Right cardiac atrium (tissue), 5 donors: ENCODE results near the gene PHAX. TPM values are rescaled to one million over a fixed set of nuclear protein-coding genes. Genes with fewer than 3 reads are reported as not detected.
A peak's percentile ranks its signal among the peaks of the same experiment; 100 is the strongest.
"Not testable (repeated sequence)": the region's sequence is repeated elsewhere in the genome, so short reads cannot be mapped to it uniquely, and the experiment has no call there.

Experiments used
- ATAC-seq, 2 donors: fragments of 200-7000 bp; cut with Tn5 transposase; one replicate each; pipeline versions ENCODE4 v1.8.0 to v1.9.1; 2020; ENCODE audit warnings: moderate library complexity in 2 of 2, mild to moderate bottlenecking in 1 of 2
- DNase-seq, 3 donors: peaks; one replicate each; pipeline ENCODE4 v3.0.0-alpha.2; 2020
- H3K27ac ChIP-seq: one replicate; pipeline ENCODE4 v1.5.1; 2013; ENCODE audit warnings: mild to moderate bottlenecking, low read length, control low read depth, moderate library complexity
- H3K27me3 ChIP-seq: one replicate; pipeline ENCODE4 v1.6.1; 2013; ENCODE audit not compliant: control insufficient read depth, insufficient read depth
- H3K4me1 ChIP-seq: one replicate; pipeline ENCODE4 v1.6.1; 2013; ENCODE audit warnings: low read length; ENCODE audit not compliant: control insufficient read depth, insufficient read depth
- H3K4me3 ChIP-seq: one replicate; pipeline ENCODE4 v1.5.1; 2013; ENCODE audit warnings: low read length, control low read depth
- H3K9me3 ChIP-seq: one replicate; pipeline ENCODE4 v1.6.1; 2013; ENCODE audit warnings: low read length; ENCODE audit not compliant: control insufficient read depth
- WGBS: extraction: QIAGEN DNeasy Blood & Tissue Kit; methylation state at CpG from one replicate; pipeline ENCODE4 v1.1.7; 2013; 5-methylcytosine and 5-hydroxymethylcytosine counted together
- intact Hi-C, 4 donors: fragments of 100-400 bp; cut with DNase I; formaldehyde crosslinking; loops; one replicate each; pipeline versions ENCODE4 v1.11.0 to v1.14.0; 2022 to 2023
- polyA plus RNA-seq: library from polyadenylated mRNA; stranded (reverse); fragments of 200-250 nt; gene quantifications from one replicate; pipeline ENCODE4 v1.2.3, GENCODE V29; 2013
- total RNA-seq, 4 donors: library from RNA; stranded (reverse); fragmentation: NEBNext Ultra II Directional; extraction: Animal tissue kit (Norgen Biotek cat#: 25700); gene quantifications; one replicate each; pipeline ENCODE4 v1.2.1, GENCODE V29; 2021
- donor health status: healthy with polysubstance abuse.
- donor health status: DM: no; HTN: yes; CAD: no.
- donor health status: DM: no; HTN: no; CAD: no.
- donor health status: DM: no; HTN: yes; CAD: no; lungs with severe emphysema.
- donor health status: DM: yes; HTN: yes; CAD: no.

PHAX gene
- total and polyA plus RNA-seq, 5 donors: 23.8 to 34.3 (median 33.7) TPM

DNA sequence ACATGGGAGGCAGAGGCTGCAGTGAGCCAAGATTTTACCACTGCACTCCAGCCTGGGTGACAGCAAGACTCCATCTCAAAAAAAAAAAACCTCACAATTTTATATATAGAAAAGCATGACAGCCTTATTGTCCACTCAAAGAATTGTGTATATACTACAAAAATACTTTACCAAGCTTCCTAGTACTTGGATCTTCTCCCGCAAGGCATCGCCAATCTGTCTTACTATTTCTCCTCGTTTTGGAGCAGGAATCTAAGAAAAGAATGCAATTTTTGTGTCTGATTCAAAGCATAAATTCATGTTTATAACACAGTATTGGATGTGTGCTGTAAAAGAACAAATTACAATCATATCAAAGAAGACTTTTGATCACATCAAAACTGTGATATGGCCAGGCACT, 17.0 kb upstream of the PHAX start:
- no peaks in the 10 kb centered on the region for H3K9me3 ChIP-seq
- no peak overlapping the region for H3K27ac ChIP-seq
- no peak overlapping the region for H3K4me3 ChIP-seq
- DNase-seq: no peak
- intact Hi-C loops: no loop called here
- H3K4me1 ChIP-seq: peaks cover 3% of the 10 kb centered on the region
- no peaks in the 10 kb centered on the region for H3K27me3 ChIP-seq
- 86% methylated on average over 3 of the region's 3 CpGs for WGBS
- ATAC-seq: no peak

DNA sequence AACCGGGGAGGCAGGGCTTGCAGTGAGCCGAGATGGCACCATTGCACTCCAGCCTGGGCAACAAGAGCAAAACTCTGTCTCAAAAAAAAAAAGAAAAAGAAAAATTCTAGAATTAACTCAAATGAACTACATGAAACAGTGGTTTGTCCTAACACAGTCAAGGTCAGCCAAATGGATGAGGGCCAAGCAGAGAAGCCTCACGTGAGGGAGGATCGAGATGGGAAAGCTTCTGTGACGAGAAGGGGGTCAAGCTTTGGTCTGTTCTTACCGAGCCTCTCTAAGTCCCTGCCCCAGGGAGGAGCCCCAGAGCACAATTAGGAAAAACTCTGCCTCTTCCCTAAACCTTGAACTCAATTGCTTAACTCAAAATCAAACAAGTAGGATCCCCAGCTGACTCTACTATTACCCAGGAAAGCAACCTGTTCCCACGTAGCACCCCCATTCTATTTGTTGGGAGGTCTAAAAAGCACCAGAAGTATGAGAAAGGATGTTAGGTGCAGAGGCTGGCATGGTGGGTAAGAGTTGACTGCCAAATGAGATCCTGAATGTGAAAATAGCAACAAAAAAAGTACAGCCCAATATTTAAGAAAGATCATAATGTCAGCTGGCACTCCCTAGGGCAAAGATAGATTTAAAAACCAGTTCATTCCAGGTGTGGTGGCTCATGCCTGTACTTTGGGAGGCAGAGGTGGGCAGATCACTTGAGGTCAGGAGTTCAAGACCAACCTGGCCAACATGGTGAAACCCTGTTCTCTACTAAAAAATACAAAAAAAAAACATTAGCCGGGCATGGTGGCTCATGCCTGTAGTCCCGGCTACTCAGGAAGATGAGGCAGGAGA, 13.0 kb upstream of the PHAX start:
- intact Hi-C loops: no loop called here
- H3K27ac ChIP-seq: no peak overlapping the region
- H3K4me1 ChIP-seq: peaks cover 3% of the 10 kb centered on the region
- WGBS: 70% methylated on average over 9 of the region's 9 CpGs
- no peak for DNase-seq
- ATAC-seq: no peak
- no peak overlapping the region for H3K4me3 ChIP-seq
- H3K9me3 ChIP-seq: no peaks in the 10 kb centered on the region
- no peaks in the 10 kb centered on the region for H3K27me3 ChIP-seq

DNA sequence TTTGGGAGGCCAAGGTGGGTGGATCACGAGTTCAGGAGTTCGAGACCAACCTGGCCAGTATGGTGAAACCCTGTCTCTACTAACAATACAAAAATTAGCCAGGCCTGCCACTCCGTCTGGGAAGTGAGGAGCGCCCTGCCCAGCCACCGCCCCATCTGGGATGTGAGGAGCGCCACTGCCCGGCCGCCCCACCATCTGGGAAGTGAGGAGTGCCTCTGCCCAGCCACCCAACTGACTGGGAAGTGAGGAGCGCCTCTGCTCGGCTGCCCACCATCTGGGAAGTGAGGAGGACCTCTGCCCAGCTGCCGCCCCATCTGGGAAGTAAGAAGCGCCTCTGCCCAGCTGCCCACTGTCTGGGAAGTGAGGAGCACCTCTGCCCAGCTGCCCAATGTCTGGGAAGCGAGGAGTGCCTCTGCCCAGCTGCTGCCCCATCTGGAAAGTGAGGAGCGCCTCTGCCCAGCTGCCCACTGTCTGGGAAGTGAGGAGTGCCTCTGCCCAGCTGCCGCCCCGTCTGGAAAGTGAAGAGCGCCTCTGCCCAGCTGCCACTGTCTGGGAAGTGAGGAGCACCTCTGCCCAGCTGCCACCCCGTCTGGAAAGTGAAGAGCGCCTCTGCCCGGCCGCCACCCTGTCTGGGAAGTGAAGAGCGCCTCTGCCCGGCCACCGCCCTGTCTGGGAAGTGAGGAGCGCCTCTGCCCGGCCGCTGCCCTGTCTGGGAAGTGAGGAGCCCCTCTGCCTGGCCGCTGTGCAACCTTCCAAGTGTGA, 11.0 kb upstream of the PHAX start:
- Histone ChIP-seq H3K27me3 (no peaks in the 10 kb centered on the region), H3K4me3 (no peak overlapping the region), H3K4me1 (peaks cover 3% of the 10 kb centered on the region), H3K27ac (no peak overlapping the region), H3K9me3 (no peaks in the 10 kb centered on the region)
- intact Hi-C loops: loop anchor here in 1 of 4 donors (10.0 kb wide), 1 partner anchor 235 kb away; no protein-coding TSS in a partner anchor
- peak in 1 of 3 donors; percentile 46 for DNase-seq
- WGBS: 97% methylated on average over 28 of the region's 28 CpGs
- ATAC-seq: no peak

DNA sequence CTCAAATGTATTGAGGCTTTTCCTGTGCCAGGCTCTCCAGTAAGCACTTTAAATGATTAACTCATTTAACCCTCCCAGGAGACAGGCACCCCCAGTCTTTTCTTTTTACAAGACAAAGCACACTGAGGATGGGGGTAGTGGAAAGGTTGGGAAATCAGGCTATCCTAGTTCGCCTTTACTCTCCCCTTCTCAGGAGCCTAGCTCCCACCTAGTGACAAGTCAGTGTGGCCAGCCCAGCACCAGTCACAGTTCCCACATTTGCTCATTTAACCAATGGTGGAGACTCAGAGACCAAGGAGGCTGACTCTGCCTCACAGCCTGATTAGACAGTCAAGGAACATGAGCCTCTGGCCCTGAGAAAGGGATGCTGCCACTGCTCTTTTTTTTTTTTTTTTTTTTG, 9.2 kb upstream of the PHAX start:
- H3K4me1 ChIP-seq: peaks cover 3% of the 10 kb centered on the region
- DNase-seq: no peak
- H3K27ac ChIP-seq: no peak overlapping the region
- ATAC-seq: no peak
- WGBS: 95% methylated on average over 1 of the region's 1 CpG
- no peak overlapping the region for H3K4me3 ChIP-seq
- intact Hi-C loops: loop anchor here in 1 of 4 donors (10.0 kb wide), 1 partner anchor 237 kb away; no protein-coding TSS in a partner anchor
- H3K9me3 ChIP-seq: no peaks in the 10 kb centered on the region
- H3K27me3 ChIP-seq: no peaks in the 10 kb centered on the region

DNA sequence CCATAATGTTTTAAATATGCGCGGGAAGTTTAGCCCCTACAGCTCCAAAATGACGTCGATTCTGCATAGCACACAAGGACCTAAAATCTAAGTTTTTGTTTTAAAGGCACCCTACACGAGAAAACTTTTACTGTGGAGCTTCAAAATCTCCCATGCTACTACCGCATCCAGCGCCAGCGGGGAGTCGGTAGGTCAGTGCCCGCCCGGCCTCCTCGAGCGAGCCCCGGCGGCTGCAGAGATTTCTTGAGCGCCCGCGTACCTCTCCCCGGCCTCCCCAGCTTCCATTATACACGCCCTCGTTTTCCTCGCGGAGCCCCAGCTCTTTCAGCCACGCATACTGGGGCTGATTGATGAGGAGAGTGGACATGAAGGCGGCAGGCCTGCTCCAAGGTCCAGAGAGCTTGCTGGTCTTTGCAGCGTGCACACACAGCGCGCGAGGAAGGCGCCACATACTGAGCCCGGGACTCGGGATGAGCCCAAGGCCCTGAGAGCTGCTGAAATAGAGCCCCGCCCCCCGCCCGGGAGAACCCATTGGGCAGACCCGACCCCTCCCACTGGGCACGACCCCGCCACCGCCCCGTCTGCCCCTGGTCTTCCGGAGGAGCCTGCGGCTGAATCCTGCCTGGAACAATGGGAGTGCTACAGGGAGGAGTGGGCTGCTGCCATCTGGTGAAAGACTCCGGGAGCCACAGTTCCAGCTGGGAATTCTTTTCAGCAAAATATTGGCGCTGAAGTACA, 5.8 kb upstream of the PHAX start, which contains the start of gene ALDH7A1:
ALDH7A1 (minus strand) TSS at position 472 of the 738 bp plus-strand sequence; CDS start at position 451, 21 bp downstream.
- Histone ChIP-seq H3K27me3 (no peaks in the 10 kb centered on the region), H3K9me3 (no peaks in the 10 kb centered on the region), H3K27ac (peak within 1 kb of the TSS; percentile 98), H3K4me3 (peak within 1 kb of the TSS; percentile 98), H3K4me1 (no peaks in the 10 kb centered on the region)
- DNase-seq (peak; percentile 93 to 97 (median 97)), ATAC-seq (peak; percentile 99)
- intact Hi-C loops: loop anchor here in 3 of 4 donors (5.0 to 10.0 kb wide), 3 partner anchors 240 to 258 kb away; no protein-coding TSS in a partner anchor
- WGBS: under 1% methylated on average over 44 of the region's 44 CpGs

DNA sequence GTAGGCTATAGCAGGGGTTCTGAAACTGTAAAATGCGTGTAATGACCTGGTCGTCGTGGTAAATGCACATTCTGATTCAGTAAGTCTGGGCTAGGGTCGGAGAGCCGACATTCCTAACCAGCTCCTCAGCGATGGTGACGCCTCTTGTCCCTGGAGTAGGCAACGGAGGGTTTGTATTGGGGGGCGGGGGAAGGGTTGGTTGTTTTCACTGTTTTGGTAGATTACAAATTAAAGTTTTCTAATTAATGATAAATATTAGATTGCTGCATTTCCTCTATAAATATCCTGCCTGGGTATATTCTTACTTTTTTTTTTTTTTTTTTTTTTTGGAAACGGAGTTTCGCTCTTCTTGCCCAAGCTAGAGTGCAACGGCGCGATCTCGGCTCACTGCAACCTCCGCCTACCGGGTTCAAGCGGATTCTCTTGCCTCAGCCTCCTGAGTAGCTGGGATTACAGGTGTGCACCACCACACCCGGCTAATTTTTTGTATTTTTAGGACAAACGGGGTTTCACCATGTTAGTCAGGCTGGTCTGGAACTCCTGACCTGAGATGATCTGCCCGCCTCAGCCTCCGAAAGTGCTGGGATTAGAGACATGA, 5.2 kb upstream of the PHAX start:
- H3K27me3 ChIP-seq: no peaks in the 10 kb centered on the region
- peak overlapping the region; percentile 78 for H3K27ac ChIP-seq
- 59% methylated on average over 22 of the region's 22 CpGs for WGBS
- no peaks in the 10 kb centered on the region for H3K9me3 ChIP-seq
- intact Hi-C loops: loop anchor here in 3 of 4 donors (5.0 to 10.0 kb wide), 3 partner anchors 241 to 258 kb away; no protein-coding TSS in a partner anchor
- no peak for ATAC-seq
- no peaks in the 10 kb centered on the region for H3K4me1 ChIP-seq
- peak overlapping the region; percentile 98 for H3K4me3 ChIP-seq
- DNase-seq: peak in 1 of 3 donors; percentile 58

DNA sequence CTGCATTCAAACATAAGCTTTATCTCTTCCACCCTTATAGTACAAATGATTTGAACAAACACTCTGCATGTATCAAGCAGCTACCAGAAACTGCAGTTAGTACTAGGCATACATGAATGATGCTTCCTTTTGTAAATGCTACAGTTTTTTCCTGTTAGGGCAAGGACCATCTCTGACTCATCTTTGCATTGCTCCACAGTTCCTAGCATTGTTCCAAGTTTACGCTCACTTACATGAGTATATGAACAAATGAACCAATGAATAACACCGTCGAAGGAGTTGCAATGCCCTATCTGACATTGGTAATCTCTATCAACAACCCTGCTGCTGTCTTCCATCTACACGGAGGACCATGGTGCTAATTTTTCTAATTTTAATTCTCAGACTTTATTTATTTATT, 3.6 kb upstream of the PHAX start:
- 80% methylated on average over 4 of the region's 4 CpGs for WGBS
- intact Hi-C loops: loop anchor here in 3 of 4 donors (5.0 to 10.0 kb wide), 3 partner anchors 242 to 260 kb away; no protein-coding TSS in a partner anchor
- Histone ChIP-seq H3K9me3 (no peaks in the 10 kb centered on the region), H3K4me1 (no peaks in the 10 kb centered on the region), H3K4me3 (no peak overlapping the region), H3K27ac (no peak overlapping the region), H3K27me3 (no peaks in the 10 kb centered on the region)
- no peak for DNase-seq
- ATAC-seq: no peak

DNA sequence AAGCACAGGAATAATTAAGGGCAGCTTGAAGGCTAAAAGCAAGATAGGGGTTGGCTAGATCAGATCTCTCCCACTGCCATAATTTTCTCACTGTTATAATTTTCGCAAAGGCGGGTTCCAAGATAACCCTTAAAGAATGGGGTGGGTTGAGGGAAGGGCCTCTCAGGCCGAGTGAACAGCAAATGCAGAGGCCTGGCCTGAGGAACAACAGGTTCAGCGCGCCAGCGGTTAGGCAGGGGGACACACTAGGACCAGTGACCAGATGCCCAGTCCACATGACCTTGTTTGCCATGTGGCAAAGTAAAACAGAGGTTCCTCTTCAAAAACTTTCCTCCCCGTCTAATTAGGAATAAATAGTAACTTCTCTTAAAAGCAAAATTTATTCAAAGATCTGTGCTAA, 1.2 kb upstream of the PHAX start:
- H3K4me3 ChIP-seq: no peak overlapping the region
- H3K27ac ChIP-seq: no peak overlapping the region
- ATAC-seq: no peak
- no peaks in the 10 kb centered on the region for H3K4me1 ChIP-seq
- H3K9me3 ChIP-seq: no peaks in the 10 kb centered on the region
- WGBS: 93% methylated on average over 7 of the region's 7 CpGs
- DNase-seq: no peak
- H3K27me3 ChIP-seq: no peaks in the 10 kb centered on the region
- intact Hi-C loops: loop anchor here in 3 of 4 donors (5.0 to 10.0 kb wide), 3 partner anchors 245 to 262 kb away; no protein-coding TSS in a partner anchor

DNA sequence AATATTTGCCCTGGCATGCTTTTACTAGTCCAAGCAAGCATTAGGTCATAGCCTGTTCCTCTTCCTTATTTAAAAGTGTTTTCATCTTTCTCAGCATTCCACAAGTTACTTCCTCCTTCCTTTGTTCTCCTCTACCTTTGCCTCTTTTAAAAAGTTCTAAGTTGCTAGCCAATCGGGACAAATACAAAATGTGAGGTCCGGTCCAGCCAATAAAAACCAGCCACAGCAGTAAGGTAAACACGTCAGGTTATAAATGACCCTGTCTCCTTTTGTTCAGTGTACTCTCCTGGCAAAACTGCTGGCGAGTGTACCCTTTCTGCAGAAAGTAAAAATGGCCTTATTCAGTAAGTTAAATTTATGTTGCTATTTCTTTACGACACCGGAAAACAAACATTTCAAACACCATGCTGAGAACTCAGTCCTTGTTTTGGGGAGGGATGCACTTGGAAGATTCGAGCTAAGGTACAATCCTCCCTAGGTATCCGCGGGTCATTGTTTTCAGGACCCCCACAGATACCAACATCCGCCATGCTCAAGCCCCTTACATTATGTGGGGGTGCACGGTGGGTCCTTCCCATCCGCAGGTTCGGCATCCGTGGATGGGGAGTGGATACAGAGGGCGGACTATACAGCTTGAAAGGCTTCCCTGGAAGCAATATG, 646 bp upstream of the PHAX start:
- DNase-seq, H3K4me1 ChIP-seq, H3K4me3 ChIP-seq, H3K27me3 ChIP-seq, H3K9me3 ChIP-seq: not testable (repeated sequence)
- peak overlapping the region; percentile 69 for H3K27ac ChIP-seq
- ATAC-seq: peak; percentile 43 to 53
- 62% methylated on average over 15 of the region's 15 CpGs for WGBS
- intact Hi-C loops: loop anchor here in 3 of 4 donors (5.0 to 10.0 kb wide), 3 partner anchors 245 to 263 kb away; no protein-coding TSS in a partner anchor
